Astrocyte (in vitro differentiated cells and primary cell): ENCODE measurements around the gene CERK. TPM values are rescaled to one million over a fixed set of nuclear protein-coding genes. Genes with fewer than 3 reads are reported as not detected.
"Not testable (repeated sequence)": the region's sequence is repeated elsewhere in the genome, so short reads cannot be mapped to it uniquely, and the experiment has no call there.

Source experiments
- DNase-seq: peaks from one replicate; pipeline ENCODE4 v3.0.0-alpha.2; 2010; ENCODE audit warnings: low read depth
- FAIRE-seq: peaks from 2 replicates; lab custom pipeline; 2011; peaks lifted over from hg19 to GRCh38; lab: Jason Lieb, UNC
- H2AFZ ChIP-seq: 2 replicates; pipeline ENCODE4 v1.6.0; 2012; ENCODE audit warnings: low read depth, low read length, inconsistent platforms
- H3K27ac ChIP-seq: 2 replicates; pipeline ENCODE4 v1.5.1; 2011; ENCODE audit warnings: low read depth, low read length, inconsistent platforms
- H3K27me3 ChIP-seq: 2 replicates; pipeline ENCODE4 v1.6.0; 2011; ENCODE audit warnings: low read length, inconsistent platforms; ENCODE audit not compliant: insufficient read depth
- H3K36me3 ChIP-seq: 2 replicates; pipeline ENCODE4 v1.5.1; 2011; ENCODE audit warnings: low read length, inconsistent platforms; ENCODE audit not compliant: insufficient read depth
- H3K4me1 ChIP-seq: 2 replicates; pipeline ENCODE4 v1.5.1; 2011; ENCODE audit warnings: low read length, inconsistent platforms; ENCODE audit not compliant: insufficient read depth
- H3K4me2 ChIP-seq: 2 replicates; pipeline ENCODE4 v1.6.0; 2012; ENCODE audit warnings: low read length, inconsistent platforms
- H3K4me3 ChIP-seq: 2 replicates; pipeline ENCODE4 v1.5.1; 2011; ENCODE audit warnings: low read depth, mild to moderate bottlenecking, low read length, inconsistent platforms; ENCODE audit not compliant: insufficient read depth
- H3K79me2 ChIP-seq: 2 replicates; pipeline ENCODE4 v1.6.0; 2012; ENCODE audit warnings: mild to moderate bottlenecking, low read length, inconsistent platforms; ENCODE audit not compliant: insufficient read depth
- H3K9ac ChIP-seq: 2 replicates; pipeline ENCODE4 v1.6.0; 2012; ENCODE audit warnings: mild to moderate bottlenecking, low read length, inconsistent platforms
- H3K9me3 ChIP-seq: 2 replicates; pipeline ENCODE4 v1.5.1; 2012; ENCODE audit warnings: low read depth, mild to moderate bottlenecking, low read length, inconsistent platforms; ENCODE audit not compliant: insufficient read depth
- H4K20me1 ChIP-seq: 2 replicates; pipeline ENCODE4 v1.6.0; 2012; ENCODE audit warnings: low read length, inconsistent platforms; ENCODE audit not compliant: insufficient read depth
- H3K27ac Mint-ChIP-seq: one replicate; pipeline ENCODE4 v1.8.0; 2021; ENCODE audit warnings: mild to moderate bottlenecking, mixed read lengths; ENCODE audit not compliant: unreplicated experiment
- H3K27me3 Mint-ChIP-seq: one replicate; pipeline ENCODE4 v1.8.0; 2021; ENCODE audit warnings: low read depth, mixed read lengths; ENCODE audit not compliant: unreplicated experiment
- H3K36me3 Mint-ChIP-seq: one replicate; pipeline ENCODE4 v1.8.0; 2021; ENCODE audit warnings: low read depth, mixed read lengths; ENCODE audit not compliant: unreplicated experiment
- H3K4me1 Mint-ChIP-seq: one replicate; pipeline ENCODE4 v1.8.0; 2021; ENCODE audit warnings: low read depth, mixed read lengths; ENCODE audit not compliant: unreplicated experiment
- H3K4me3 Mint-ChIP-seq: one replicate; pipeline ENCODE4 v1.8.0; 2021; ENCODE audit warnings: mild to moderate bottlenecking, moderate library complexity, mixed read lengths; ENCODE audit not compliant: unreplicated experiment
- H3K9me3 Mint-ChIP-seq: one replicate; pipeline ENCODE4 v1.8.0; 2021; ENCODE audit warnings: mild to moderate bottlenecking, mixed read lengths; ENCODE audit not compliant: unreplicated experiment
- CTCF ChIP-seq: IDR thresholded peaks from 2 replicates; pipeline ENCODE4 v1.5.1; 2011; ENCODE audit warnings: low read depth, mild to moderate bottlenecking, inconsistent platforms, low read length, moderate library complexity; ENCODE audit not compliant: insufficient read depth
- EZH2 ChIP-seq: IDR thresholded peaks from 2 replicates; pipeline ENCODE4 v1.6.1; 2012; ENCODE audit warnings: mild to moderate bottlenecking, low read length, inconsistent platforms; ENCODE audit not compliant: insufficient read depth
- total RNA-seq: library from RNA; stranded (reverse); gene quantifications from 2 replicates; pipeline ENCODE4 v1.2.1, GENCODE V29; 2021

Gene CERK
- total RNA-seq, 1 donor from 2014 or later, result 23.2 TPM

DNA sequence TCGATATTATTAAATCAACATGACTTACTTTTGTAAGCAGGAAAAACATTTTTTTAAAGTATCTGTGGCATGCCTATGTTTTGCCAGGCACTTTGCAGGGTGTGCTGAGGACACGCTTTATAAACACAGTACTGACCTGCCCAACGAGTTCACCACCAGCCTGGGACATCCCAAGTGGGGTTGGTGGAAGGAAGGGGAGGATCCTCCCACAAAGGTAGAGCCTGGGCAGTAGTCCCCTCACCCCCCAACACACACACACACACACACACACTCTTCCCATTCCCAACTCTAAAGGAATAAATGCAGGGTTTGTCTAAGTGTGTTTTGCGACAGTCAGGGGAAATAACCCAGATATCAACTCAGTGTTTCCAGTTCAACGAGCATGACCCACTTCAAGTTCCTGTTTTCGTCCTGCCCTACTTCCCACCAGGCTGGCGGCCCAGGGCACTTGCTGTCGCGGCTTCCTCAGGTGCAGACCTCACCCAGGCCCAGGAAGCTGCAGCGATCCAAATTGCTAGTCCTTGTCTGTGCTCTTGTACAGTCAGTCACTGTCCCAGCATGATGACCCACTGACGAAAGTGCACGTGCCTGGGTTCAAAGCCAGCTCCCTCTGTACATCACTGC is 3.1 kb downstream of the CERK start:
- no peak overlapping the region for H3K4me3 Mint-ChIP-seq
- Histone ChIP-seq H3K4me2 (peak overlapping the region; percentile 56), H3K27me3 (no peaks in the 10 kb centered on the region), H3K9me3 (no peaks in the 10 kb centered on the region), H3K27ac (no peak overlapping the region), H3K79me2 (peaks cover 79% of the 10 kb centered on the region), H3K9ac (no peak overlapping the region), H4K20me1 (peaks cover 64% of the 10 kb centered on the region), H3K4me1 (peaks cover 36% of the 10 kb centered on the region), H2AFZ (no peak overlapping the region), H3K36me3 (no peaks in the 10 kb centered on the region), H3K4me3 (no peak overlapping the region)
- H3K9me3 Mint-ChIP-seq, result no peaks in the 10 kb centered on the region
- no peak overlapping the region for H3K27ac Mint-ChIP-seq
- TF ChIP-seq EZH2 (no peak), CTCF (no peak)
- H3K4me1 Mint-ChIP-seq, result peaks cover 15% of the 10 kb centered on the region
- DNase-seq (no peak), FAIRE-seq (no peak)
- peaks cover 2% of the 10 kb centered on the region for H3K36me3 Mint-ChIP-seq
- H3K27me3 Mint-ChIP-seq, result no peaks in the 10 kb centered on the region

GRCh38 chr22:46734213-46734722 is 3.8 kb downstream of the CERK start:
- H3K79me2 ChIP-seq, result peaks cover 85% of the 10 kb centered on the region
- H3K27ac Mint-ChIP-seq, H3K36me3 Mint-ChIP-seq, H3K4me3 ChIP-seq, FAIRE-seq, H3K9me3 Mint-ChIP-seq, DNase-seq, H3K4me3 Mint-ChIP-seq, H3K27me3 ChIP-seq, H3K27me3 Mint-ChIP-seq, H3K9ac ChIP-seq, H2AFZ ChIP-seq, H3K27ac ChIP-seq, H3K36me3 ChIP-seq, H3K9me3 ChIP-seq: not testable (repeated sequence)
- peak overlapping the region; percentile 56 for H3K4me2 ChIP-seq
- H3K4me1 ChIP-seq, result peaks cover 33% of the 10 kb centered on the region
- H3K4me1 Mint-ChIP-seq, result peaks cover 14% of the 10 kb centered on the region
- H4K20me1 ChIP-seq, result peaks cover 71% of the 10 kb centered on the region

- H3K4me3 ChIP-seq, result no peak overlapping the region
- TF ChIP-seq EZH2 (no peak), CTCF (no peak)
- no peak overlapping the region for H3K4me2 ChIP-seq
- Mint-ChIP-seq H3K36me3 (peaks cover 2% of the 10 kb centered on the region), H3K4me1 (peaks cover 13% of the 10 kb centered on the region), H3K27me3 (no peaks in the 10 kb centered on the region), H3K27ac (no peak overlapping the region), H3K9me3 (no peaks in the 10 kb centered on the region), H3K4me3 (no peak overlapping the region)
- H3K9ac ChIP-seq, result no peak overlapping the region
- no peak overlapping the region for H2AFZ ChIP-seq
- H3K4me1 ChIP-seq, result peaks cover 25% of the 10 kb centered on the region
- H3K79me2 ChIP-seq, result peaks cover 92% of the 10 kb centered on the region
- H3K27me3 ChIP-seq, result no peaks in the 10 kb centered on the region
- peaks cover 87% of the 10 kb centered on the region for H4K20me1 ChIP-seq
- no peak for DNase-seq
- no peak overlapping the region for H3K27ac ChIP-seq
- no peak for FAIRE-seq
- no peaks in the 10 kb centered on the region for H3K9me3 ChIP-seq
- H3K36me3 ChIP-seq, result no peaks in the 10 kb centered on the region
Observed at GRCh38 chr22:46732513-46732912, 5.5 kb downstream of the CERK start.
